H1 (cell line): Measurements from ENCODE around the gene TENT4A. TPM values are rescaled to one million over a fixed set of nuclear protein-coding genes. Genes with fewer than 3 reads are reported as not detected.
A peak's percentile ranks its signal among the peaks of the same experiment; 100 is the strongest.

Source experiments
- ATF3 ChIP-seq: IDR thresholded peaks from 2 replicates; pipeline ENCODE4 v1.6.1; 2011; ENCODE audit warnings: low read depth, mild to moderate bottlenecking, low read length; ENCODE audit not compliant: insufficient read depth
- CTBP2 ChIP-seq: IDR thresholded peaks from 2 replicates; pipeline ENCODE4 v1.7.0; 2011; ENCODE audit warnings: borderline replicate concordance, mild to moderate bottlenecking, moderate library complexity, mixed read lengths, low read length; ENCODE audit not compliant: insufficient read depth, insufficient read length
- GTF2F1 ChIP-seq: IDR thresholded peaks from 2 replicates; pipeline ENCODE4 v1.6.1; 2012; ENCODE audit warnings: low read depth, low read length, improper control_type of control experiment, borderline replicate concordance
- JUND ChIP-seq: IDR thresholded peaks from 2 replicates; pipeline ENCODE4 v1.6.1; 2011; ENCODE audit warnings: mild to moderate bottlenecking, improper control_type of control experiment, low read length
- KDM4A ChIP-seq: IDR thresholded peaks from one replicate; pipeline ENCODE4 v1.7.1; 2012; ENCODE audit warnings: low read depth, mild to moderate bottlenecking, moderate library complexity, low read length, inconsistent platforms; ENCODE audit not compliant: severe bottlenecking
- NRF1 ChIP-seq: IDR thresholded peaks from 2 replicates; pipeline ENCODE4 v1.6.1; 2011; ENCODE audit warnings: mild to moderate bottlenecking, low read depth, low read length, improper control_type of control experiment
- PHF8 ChIP-seq: fragments of 200-600 bp; sonication (generic); conservative IDR thresholded peaks from 2 replicates; pipeline ENCODE4 v1.7.1; 2012; ENCODE audit warnings: low read depth, mild to moderate bottlenecking, inconsistent platforms, low read length, moderate library complexity
- RAD21 ChIP-seq, 2 experiments: IDR thresholded peaks in 1 of 2; conservative IDR thresholded peaks in 1 of 2; 2 replicates each; pipeline ENCODE4 v1.6.1; 2011; ENCODE audit warnings: low read depth in 2 of 2, low read length in 2 of 2, improper control_type of control experiment in 1 of 2, inconsistent platforms in 1 of 2, mild to moderate bottlenecking in 1 of 2, moderate library complexity in 1 of 2
- SIX5 ChIP-seq: IDR thresholded peaks from 2 replicates; pipeline ENCODE4 v1.6.1; 2011; ENCODE audit warnings: mild to moderate bottlenecking, low read depth, low read length
- SP2 ChIP-seq: IDR thresholded peaks from 2 replicates; pipeline ENCODE4 v1.6.1; 2012; ENCODE audit warnings: mild to moderate bottlenecking, low read length, inconsistent platforms
- SUZ12 ChIP-seq: fragments of 200-600 bp; sonication (generic); IDR thresholded peaks from 2 replicates; pipeline ENCODE4 v1.6.1; 2012; ENCODE audit warnings: mild to moderate bottlenecking, inconsistent platforms, low read length, moderate library complexity, mixed read lengths
- TEAD4 ChIP-seq: IDR thresholded peaks from 2 replicates; pipeline ENCODE4 v1.6.1; 2012; ENCODE audit warnings: low read depth, low read length, inconsistent platforms, mixed read lengths
- polyA plus RNA-seq, 7 experiments: library from polyadenylated mRNA; depleted of rRNA in 3 of 7; stranded (reverse) in 5 of 7; unstranded in 2 of 7; fragments of >200 nt in 5 of 7; fragments of 200-250 nt in 2 of 7; gene quantifications; 1 replicate in 5 of 7; 2 replicates in 1 of 7; 4 replicates in 1 of 7; pipeline versions ENCODE4 v1.2.1 to v1.2.3, GENCODE V29; 2011 to 2013; ENCODE audit warnings: missing spikeins in 2 of 7, mixed read lengths in 2 of 7
- total RNA-seq: library from RNA; stranded (reverse); fragmentation: NEBNext Ultra II Directional; extraction: Animal tissue kit (Norgen Biotek cat#: 25700); gene quantifications from 2 replicates; pipeline ENCODE4 v1.2.1, GENCODE V29; 2021

Gene TENT4A
- total and polyA plus RNA-seq, 2 of the 8 experiments (the other 6 are each of a cell fraction or from before 2014, with no cell fraction given) = 8.9 to 25.1 TPM

DNA sequence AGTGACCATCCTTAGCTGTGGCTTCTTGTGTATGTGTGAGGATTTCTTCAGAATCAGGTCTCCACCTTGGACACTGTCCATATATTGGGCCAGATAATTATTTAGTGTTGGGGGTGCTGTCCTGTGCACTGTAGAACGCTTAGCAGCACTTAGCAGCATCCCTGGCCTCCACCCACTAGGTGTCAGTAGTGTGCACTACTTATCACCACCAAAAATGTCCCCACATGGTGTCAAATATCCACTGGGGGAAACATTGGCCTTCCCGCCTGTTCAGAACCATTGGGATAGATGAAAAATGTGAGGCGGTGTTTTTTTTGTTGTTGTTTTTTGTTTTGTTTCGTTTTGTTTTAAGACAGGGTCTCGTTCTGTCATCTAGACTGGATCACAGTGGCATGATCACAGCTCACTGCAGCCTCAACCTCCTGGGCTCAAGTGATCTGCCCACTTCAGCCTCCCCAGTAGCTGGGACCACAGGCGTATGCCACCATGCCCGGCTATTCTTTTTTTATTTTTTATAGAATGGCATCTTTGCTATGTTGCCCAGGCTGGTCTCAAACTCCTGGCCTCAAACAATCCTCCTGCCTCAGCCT is 67.7 kb downstream of the TENT4A start (continued):
- TF ChIP-seq RAD21 (IDR thresholded peaks at IDR 0.05 in 1 of 2, conservative IDR thresholded peaks at IDR 0.05 in 1 of 2; ENCODE audit: low read depth in 2 of 2, low read length in 2 of 2) = peak; percentile 6 to 35; a peak in 3 of 4 replicates
- peak; percentile 27; the same call in 1 of the 2 replicates for TF ChIP-seq SP2
- peak; percentile 16; the same call in 1 of the 2 replicates for TF ChIP-seq SIX5
- no peak for TF ChIP-seq KDM4A
- TF ChIP-seq ATF3 = no peak
- 0 out of 2 replicates have a peak, but pooled peaks have one; percentile 2 for TF ChIP-seq TEAD4
- no peak for TF ChIP-seq NRF1
- TF ChIP-seq CTBP2 = no peak
- no peak for TF ChIP-seq PHF8
- TF ChIP-seq SUZ12 = no peak
- no peak for TF ChIP-seq JUND
- TF ChIP-seq GTF2F1 = no peak
